DMS 273 (cell line): ENCODE results near the gene AP4S1.

Experiments
- DNase-seq: peaks from one replicate; lab custom pipeline; 2025; ENCODE audit not compliant: unreplicated experiment; lab: John Stamatoyannopoulos, UW

Gene AP4S1

GRCh38 chr14:31128601-31129526 lies 103.4 kb downstream of the AP4S1 start:
- DNase-seq, result no peak

GRCh38 chr14:31133133-31133532 lies 107.7 kb downstream of the AP4S1 start:
- no peak for DNase-seq

GRCh38 chr14:31137214-31137889 lies 111.9 kb downstream of the AP4S1 start:
- no peak for DNase-seq

- no peak for DNase-seq
Observed at GRCh38 chr14:31138301-31138700, 112.9 kb downstream of the AP4S1 start.

- no peak for DNase-seq
Observed at GRCh38 chr14:31139301-31139847, 113.9 kb downstream of the AP4S1 start.

- DNase-seq, result no peak
Observed at GRCh38 chr14:31142455-31143087, 117.1 kb downstream of the AP4S1 start.
